T-cell (primary cell): ENCODE data around the gene CABCOCO1. TPM values are rescaled to one million over a fixed set of nuclear protein-coding genes. Genes with fewer than 3 reads are reported as not detected.

Experiments used
- ATAC-seq, 4 experiments: fragments of 200-7000 bp in 3 of 4; fragments of 150-1000 bp in 1 of 4; cut with Tn5 transposase; replicated peaks in 1 of 4; 1 replicate in 3 of 4; 2 replicates in 1 of 4; pipeline ENCODE4 v1.10.0; 2021; ENCODE audit warnings: moderate library complexity in 3 of 4, mild to moderate bottlenecking in 2 of 4, moderate number of reproducible peaks in 1 of 4
- CTCF ChIA-PET, 2 donors: fragments of 300-600 bp; sonication (Branson Sonifier 250); formaldehyde crosslinking; loops; one replicate each; lab custom pipeline; 2022; ENCODE audit warnings: antibody characterized with exemption in 2 of 2; lab: Charles Lee
- POLR2A ChIA-PET, 2 donors: fragments of 300-600 bp; sonication (Branson Sonifier 250); formaldehyde crosslinking; loops; one replicate each; lab custom pipeline; 2022; ENCODE audit warnings: antibody characterized with exemption in 2 of 2; lab: Charles Lee
- DNase-seq, 35 experiments: peaks; one replicate each; pipeline versions ENCODE4 v3.0.0 to v3.0.0-alpha.2; 2013 to 2023
- H3K27ac ChIP-seq: one replicate; pipeline ENCODE4 v1.5.1; 2013; ENCODE audit warnings: low read length
- H3K27me3 ChIP-seq, 2 experiments: replicated peaks in 1 of 2; 1 replicate in 1 of 2; 2 replicates in 1 of 2; pipeline versions ENCODE4 v1.6.1 to v1.7.0; 2013; ENCODE audit warnings: low read length in 1 of 2, mixed read lengths in 1 of 2; ENCODE audit not compliant: control insufficient read depth in 2 of 2, insufficient read depth in 2 of 2; ENCODE audit errors: extremely low read depth in 1 of 2
- H3K36me3 ChIP-seq, 2 donors: 1 replicate in 1 of 2; 2 replicates in 1 of 2; pipeline versions ENCODE4 v1.6.1 to v1.7.0; 2013; ENCODE audit warnings: low read length in 1 of 2; ENCODE audit not compliant: control insufficient read depth in 2 of 2, insufficient read depth in 1 of 2; ENCODE audit errors: extremely low read depth in 1 of 2
- H3K4me1 ChIP-seq, 2 experiments: 1 replicate in 1 of 2; 2 replicates in 1 of 2; pipeline versions ENCODE4 v1.6.1 to v1.7.0; 2013; ENCODE audit warnings: low read length in 2 of 2, mixed read lengths in 1 of 2; ENCODE audit not compliant: insufficient read depth in 2 of 2, control insufficient read depth in 1 of 2; ENCODE audit errors: extremely low read depth in 1 of 2
- H3K4me3 ChIP-seq, 2 donors: 1 replicate in 1 of 2; 2 replicates in 1 of 2; pipeline versions ENCODE4 v1.5.1 to v1.7.0; 2013; ENCODE audit warnings: mild to moderate bottlenecking in 2 of 2, low read length in 1 of 2, moderate library complexity in 1 of 2; ENCODE audit not compliant: control insufficient read depth in 1 of 2; ENCODE audit errors: extremely low read depth in 1 of 2
- H3K9me3 ChIP-seq: 2 replicates; pipeline ENCODE4 v1.7.0; 2013
- H3K27ac Mint-ChIP-seq, 2 donors: one replicate each; pipeline ENCODE4 v1.8.0; 2020 to 2021; ENCODE audit warnings: mild to moderate bottlenecking in 2 of 2, mixed read lengths in 2 of 2
- H3K27me3 Mint-ChIP-seq, 2 donors: one replicate each; pipeline ENCODE4 v1.8.0; 2021 to 2022; ENCODE audit warnings: mixed read lengths in 2 of 2
- H3K36me3 Mint-ChIP-seq: one replicate; pipeline ENCODE4 v1.8.0; 2021; ENCODE audit warnings: mixed read lengths
- H3K4me1 Mint-ChIP-seq, 3 donors: one replicate each; pipeline ENCODE4 v1.8.0; 2020 to 2022; ENCODE audit warnings: mixed read lengths in 3 of 3, mild to moderate bottlenecking in 1 of 3
- H3K4me3 Mint-ChIP-seq, 3 donors: one replicate each; pipeline ENCODE4 v1.8.0; 2020 to 2022; ENCODE audit warnings: mild to moderate bottlenecking in 3 of 3, mixed read lengths in 3 of 3, moderate library complexity in 3 of 3
- H3K9me3 Mint-ChIP-seq, 3 donors: one replicate each; pipeline ENCODE4 v1.8.0; 2020 to 2022; ENCODE audit warnings: mixed read lengths in 3 of 3
- WGBS: methylation state at CpG from one replicate; pipeline ENCODE4 v1.1.5; 2013; ENCODE audit warnings: missing lambda C conversion rate; ENCODE audit not compliant: insufficient coverage; 5-methylcytosine and 5-hydroxymethylcytosine counted together
- total RNA-seq, 35 experiments: library from RNA in 6 of 35; stranded (reverse) in 6 of 35; fragments of 120-200 nt in 1 of 35; gene quantifications; one replicate each; pipeline versions ENCODE4 v1.2.1 to v1.2.4 and lab custom pipeline; 2013 to 2026

The CABCOCO1 gene
- total RNA-seq, 5 donors from 2014 or later (not counting 1 experiment from before 2014, with no cell fraction given), result not detected

DNA sequence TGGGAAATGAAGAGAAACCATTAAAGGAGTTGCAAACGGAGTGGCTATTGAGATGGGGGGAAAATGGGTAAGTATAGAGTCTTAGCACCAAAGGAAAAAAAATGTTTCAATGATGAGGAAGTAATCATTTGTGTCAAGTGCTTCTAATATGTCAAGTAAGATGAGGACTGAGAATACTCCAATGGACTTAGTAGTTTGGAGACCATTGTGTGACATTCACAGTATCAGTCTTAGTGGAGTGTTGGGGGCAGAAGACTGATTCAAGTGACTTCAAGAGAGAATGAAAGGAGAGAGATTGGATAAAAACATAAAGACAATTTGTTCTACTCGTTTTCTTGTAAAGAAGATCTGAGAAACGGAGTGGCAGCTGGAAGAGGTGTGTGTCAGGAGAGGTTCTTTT, 150.2 kb downstream of the CABCOCO1 start:
- Mint-ChIP-seq H3K4me1 (no peaks in the 10 kb centered on the region), H3K36me3 (no peaks in the 10 kb centered on the region), H3K27ac (no peak overlapping the region), H3K4me3 (no peak overlapping the region), H3K27me3 (no peaks in the 10 kb centered on the region), H3K9me3 (no peaks in the 10 kb centered on the region)
- H3K4me1 ChIP-seq, result no peaks in the 10 kb centered on the region
- H3K9me3 ChIP-seq, result no peaks in the 10 kb centered on the region
- H3K36me3 ChIP-seq, result no peaks in the 10 kb centered on the region
- H3K4me3 ChIP-seq, result no peak overlapping the region
- no peaks in the 10 kb centered on the region for H3K27me3 ChIP-seq
- DNase-seq (no peak), ATAC-seq (no peak)
- POLR2A ChIA-PET, result no interaction called here
- CTCF ChIA-PET, result no interaction called here
- no peak overlapping the region for H3K27ac ChIP-seq
- 72% methylated on average over 3 of the region's 3 CpGs for WGBS

GRCh38 chr10:61814160-61814559, 151.4 kb downstream of the CABCOCO1 start:
- no peak for ATAC-seq
- Histone ChIP-seq H3K4me3 (no peak overlapping the region), H3K9me3 (no peaks in the 10 kb centered on the region), H3K36me3 (no peaks in the 10 kb centered on the region), H3K27ac (no peak overlapping the region), H3K27me3 (no peaks in the 10 kb centered on the region), H3K4me1 (no peaks in the 10 kb centered on the region)
- Mint-ChIP-seq H3K27ac (no peak overlapping the region), H3K4me3 (no peak overlapping the region), H3K27me3 (no peaks in the 10 kb centered on the region), H3K9me3 (no peaks in the 10 kb centered on the region), H3K4me1 (no peaks in the 10 kb centered on the region), H3K36me3 (no peaks in the 10 kb centered on the region)
- 100% methylated on average over 1 of the region's 2 CpGs for WGBS
- DNase-seq, result no peak
- ChIA-PET POLR2A (no interaction called here), CTCF (interaction anchor here in 1 of 2 donors (0.6 kb wide), 1 partner anchor 31 kb away, joined by 4 read pairs; no protein-coding TSS in a partner anchor)

- no peaks in the 10 kb centered on the region for H3K36me3 ChIP-seq
- no peaks in the 10 kb centered on the region for H3K9me3 Mint-ChIP-seq
- H3K4me3 ChIP-seq, result no peak overlapping the region
- H3K4me1 Mint-ChIP-seq, result no peaks in the 10 kb centered on the region
- no peak overlapping the region for H3K27ac Mint-ChIP-seq
- POLR2A ChIA-PET, result no interaction called here
- no peaks in the 10 kb centered on the region for H3K4me1 ChIP-seq
- ATAC-seq, result no peak
- H3K36me3 Mint-ChIP-seq, result no peaks in the 10 kb centered on the region
- CTCF ChIA-PET, result no interaction called here
- no peaks in the 10 kb centered on the region for H3K27me3 ChIP-seq
- no peaks in the 10 kb centered on the region for H3K9me3 ChIP-seq
- no peak overlapping the region for H3K27ac ChIP-seq
- H3K4me3 Mint-ChIP-seq, result no peak overlapping the region
- no peak for DNase-seq
- H3K27me3 Mint-ChIP-seq, result no peaks in the 10 kb centered on the region
Measured at GRCh38 chr10:61815496-61815895, 152.8 kb downstream of the CABCOCO1 start.

Other genes starting within 250 kb of the CABCOCO1 start
- not detected for gene TMEM26, start 209.5 kb upstream of the CABCOCO1 start, total RNA-seq
- 10 to 100 TPM; 34.0 to 75.5 (median 42.5) TPM for gene ARID5B, start 238.8 kb downstream of the CABCOCO1 start, total RNA-seq